ENCODE data around the gene FANCD2.

- TF ChIP-seq CTCF (IDR thresholded peaks at IDR 0.05), result no peak
- no peak for TF ChIP-seq POLR2A (IDR thresholded peaks at IDR 0.05)
Observed at GRCh38 chr3:10006048-10006761, 20.0 kb upstream of the FANCD2 start.
